ENCODE data around the gene CPA1.

DNA sequence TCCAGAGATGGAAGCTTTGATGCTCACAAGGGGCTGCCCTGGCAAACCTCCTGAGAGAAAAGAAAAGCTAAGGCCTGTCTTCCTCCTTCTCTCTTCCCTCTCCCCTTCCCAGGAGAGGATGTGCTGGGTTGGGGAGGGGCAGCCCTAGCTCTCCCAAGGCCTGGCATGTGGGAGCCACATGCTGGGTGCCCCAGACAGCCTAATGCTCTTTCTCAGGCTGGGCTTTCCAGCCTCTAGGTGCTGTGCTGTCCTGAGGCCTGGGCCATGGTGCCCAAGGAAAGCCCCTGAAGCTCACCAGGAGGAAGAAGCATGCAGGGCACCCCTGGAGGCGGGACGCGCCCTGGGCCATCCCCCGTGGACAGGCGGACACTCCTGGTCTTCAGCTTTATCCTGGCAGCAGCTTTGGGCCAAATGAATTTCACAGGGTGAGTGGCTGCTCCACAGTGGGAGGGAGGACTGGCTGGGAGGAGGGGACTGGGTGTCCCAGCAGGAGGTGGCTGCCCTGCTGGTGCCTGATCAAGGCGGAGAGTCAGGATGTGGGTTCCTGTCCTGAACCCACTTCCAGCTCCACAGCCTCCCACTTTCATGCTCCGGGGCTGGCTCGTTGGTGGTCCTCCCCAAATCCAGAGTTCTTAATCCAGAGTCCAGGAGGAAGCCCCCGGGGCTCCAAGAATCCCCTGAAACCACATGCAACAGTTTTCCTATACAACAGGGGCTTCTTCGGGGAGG lies 34.0 kb upstream of the CPA1 start:
- TF ChIP-seq, protein P1, sequence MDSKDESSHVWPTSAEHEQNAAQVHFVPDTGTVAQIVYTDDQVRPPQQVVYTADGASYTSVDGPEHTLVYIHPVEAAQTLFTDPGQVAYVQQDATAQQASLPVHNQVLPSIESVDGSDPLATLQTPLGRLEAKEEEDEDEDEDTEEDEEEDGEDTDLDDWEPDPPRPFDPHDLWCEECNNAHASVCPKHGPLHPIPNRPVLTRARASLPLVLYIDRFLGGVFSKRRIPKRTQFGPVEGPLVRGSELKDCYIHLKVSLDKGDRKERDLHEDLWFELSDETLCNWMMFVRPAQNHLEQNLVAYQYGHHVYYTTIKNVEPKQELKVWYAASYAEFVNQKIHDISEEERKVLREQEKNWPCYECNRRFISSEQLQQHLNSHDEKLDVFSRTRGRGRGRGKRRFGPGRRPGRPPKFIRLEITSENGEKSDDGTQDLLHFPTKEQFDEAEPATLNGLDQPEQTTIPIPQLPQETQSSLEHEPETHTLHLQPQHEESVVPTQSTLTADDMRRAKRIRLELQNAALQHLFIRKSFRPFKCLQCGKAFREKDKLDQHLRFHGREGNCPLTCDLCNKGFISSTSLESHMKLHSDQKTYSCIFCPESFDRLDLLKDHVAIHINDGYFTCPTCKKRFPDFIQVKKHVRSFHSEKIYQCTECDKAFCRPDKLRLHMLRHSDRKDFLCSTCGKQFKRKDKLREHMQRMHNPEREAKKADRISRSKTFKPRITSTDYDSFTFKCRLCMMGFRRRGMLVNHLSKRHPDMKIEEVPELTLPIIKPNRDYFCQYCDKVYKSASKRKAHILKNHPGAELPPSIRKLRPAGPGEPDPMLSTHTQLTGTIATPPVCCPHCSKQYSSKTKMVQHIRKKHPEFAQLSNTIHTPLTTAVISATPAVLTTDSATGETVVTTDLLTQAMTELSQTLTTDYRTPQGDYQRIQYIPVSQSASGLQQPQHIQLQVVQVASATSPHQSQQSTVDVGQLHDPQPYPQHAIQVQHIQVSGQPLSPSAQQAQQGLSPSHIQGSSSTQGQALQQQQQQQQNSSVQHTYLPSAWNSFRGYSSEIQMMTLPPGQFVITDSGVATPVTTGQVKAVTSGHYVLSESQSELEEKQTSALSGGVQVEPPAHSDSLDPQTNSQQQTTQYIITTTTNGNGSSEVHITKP (IDR thresholded peaks at IDR 0.05; ENCODE audit: partially characterized antibody): no peak
- peak; percentile 73; the same call in 1 of the 2 replicates for TF ChIP-seq ZNF263 (CRISPR knock-in tag; IDR thresholded peaks at IDR 0.05; ENCODE audit: borderline replicate concordance)
- no peak for TF ChIP-seq FUS (optimal IDR thresholded peaks at IDR 0.05; ENCODE audit: low read depth, low read length)

All from K562 (cell line).